ENCODE measurements around the gene SH3BP5. TPM values are rescaled to one million over a fixed set of nuclear protein-coding genes. Genes with fewer than 3 reads are reported as not detected.

Gene SH3BP5
- total RNA-seq, 1 donor = 24.6 TPM

- peaks cover 42% of the 10 kb centered on the region for H3K4me1 ChIP-seq (ENCODE audit: insufficient read depth, low read length)
- H3K27me3 ChIP-seq (ENCODE audit: insufficient read depth, low read length) = no peaks in the 10 kb centered on the region
- H3K4me3 ChIP-seq (ENCODE audit: low read length) = no peak overlapping the region
- H3K9me3 ChIP-seq (ENCODE audit: low read depth, low read length) = no peaks in the 10 kb centered on the region
Observed at GRCh38 chr3:15337963-15338362, 5.6 kb upstream of the SH3BP5 start.

GRCh38 chr3:15336057-15336456 is 3.7 kb upstream of the SH3BP5 start:
- Histone ChIP-seq H3K9me3 (ENCODE audit: low read depth, low read length) (no peaks in the 10 kb centered on the region), H3K4me1 (ENCODE audit: insufficient read depth, low read length) (peaks cover 38% of the 10 kb centered on the region), H3K27me3 (ENCODE audit: insufficient read depth, low read length) (no peaks in the 10 kb centered on the region), H3K4me3 (ENCODE audit: low read length) (no peak overlapping the region)

GRCh38 chr3:15333956-15334263 is 1.5 kb upstream of the SH3BP5 start:
- no peaks in the 10 kb centered on the region for H3K27me3 ChIP-seq (ENCODE audit: insufficient read depth, low read length)
- peaks cover 49% of the 10 kb centered on the region for H3K4me1 ChIP-seq (ENCODE audit: insufficient read depth, low read length)
- H3K9me3 ChIP-seq (ENCODE audit: low read depth, low read length) = no peaks in the 10 kb centered on the region
- no peak overlapping the region for H3K4me3 ChIP-seq (ENCODE audit: low read length)

- no peaks in the 10 kb centered on the region for H3K9me3 ChIP-seq (ENCODE audit: low read depth, low read length)
- H3K4me1 ChIP-seq (ENCODE audit: insufficient read depth, low read length) = peaks cover 49% of the 10 kb centered on the region
- H3K4me3 ChIP-seq (ENCODE audit: low read length) = no peak overlapping the region
- H3K27me3 ChIP-seq (ENCODE audit: insufficient read depth, low read length) = no peaks in the 10 kb centered on the region
Observed at GRCh38 chr3:15333099-15333955, 941 bp upstream of the SH3BP5 start.

GRCh38 chr3:15331606-15332404 is 581 bp downstream of the SH3BP5 start:
- no peaks in the 10 kb centered on the region for H3K27me3 ChIP-seq (ENCODE audit: insufficient read depth, low read length)
- H3K4me1 ChIP-seq (ENCODE audit: insufficient read depth, low read length) = peaks cover 58% of the 10 kb centered on the region
- peak overlapping the region; percentile 93 for H3K4me3 ChIP-seq (ENCODE audit: low read length)
- H3K9me3 ChIP-seq (ENCODE audit: low read depth, low read length) = no peaks in the 10 kb centered on the region

- no peaks in the 10 kb centered on the region for H3K9me3 ChIP-seq (ENCODE audit: low read depth, low read length)
- no peaks in the 10 kb centered on the region for H3K27me3 ChIP-seq (ENCODE audit: insufficient read depth, low read length)
- H3K4me1 ChIP-seq (ENCODE audit: insufficient read depth, low read length) = peaks cover 63% of the 10 kb centered on the region
- H3K4me3 ChIP-seq (ENCODE audit: low read length) = peak overlapping the region; percentile 93
Observed at GRCh38 chr3:15331072-15331605, 1.2 kb downstream of the SH3BP5 start.

- Histone ChIP-seq H3K4me1 (ENCODE audit: insufficient read depth, low read length) (peaks cover 69% of the 10 kb centered on the region), H3K9me3 (ENCODE audit: low read depth, low read length) (no peaks in the 10 kb centered on the region), H3K27me3 (ENCODE audit: insufficient read depth, low read length) (no peaks in the 10 kb centered on the region), H3K4me3 (ENCODE audit: low read length) (no peak overlapping the region)
Observed at GRCh38 chr3:15330031-15330596, 2.3 kb downstream of the SH3BP5 start.

- Histone ChIP-seq H3K4me1 (ENCODE audit: insufficient read depth, low read length) (peaks cover 74% of the 10 kb centered on the region), H3K27me3 (ENCODE audit: insufficient read depth, low read length) (no peaks in the 10 kb centered on the region), H3K4me3 (ENCODE audit: low read length) (no peak overlapping the region), H3K9me3 (ENCODE audit: low read depth, low read length) (no peaks in the 10 kb centered on the region)
Observed at GRCh38 chr3:15329046-15330005, 3.1 kb downstream of the SH3BP5 start.

GRCh38 chr3:15327941-15328340 is 4.4 kb downstream of the SH3BP5 start:
- Histone ChIP-seq H3K4me3 (ENCODE audit: low read length) (no peak overlapping the region), H3K9me3 (ENCODE audit: low read depth, low read length) (no peaks in the 10 kb centered on the region), H3K4me1 (ENCODE audit: insufficient read depth, low read length) (peaks cover 75% of the 10 kb centered on the region), H3K27me3 (ENCODE audit: insufficient read depth, low read length) (no peaks in the 10 kb centered on the region)

- peaks cover 72% of the 10 kb centered on the region for H3K4me1 ChIP-seq (ENCODE audit: insufficient read depth, low read length)
- no peaks in the 10 kb centered on the region for H3K9me3 ChIP-seq (ENCODE audit: low read depth, low read length)
- H3K4me3 ChIP-seq (ENCODE audit: low read length) = no peak overlapping the region
Observed at GRCh38 chr3:15326673-15327072, 5.7 kb downstream of the SH3BP5 start.

GRCh38 chr3:15326037-15326436 is 6.3 kb downstream of the SH3BP5 start:
- H3K4me3 ChIP-seq (ENCODE audit: low read length) = no peak overlapping the region
- H3K27me3 ChIP-seq (ENCODE audit: insufficient read depth, low read length) = no peaks in the 10 kb centered on the region
- peaks cover 67% of the 10 kb centered on the region for H3K4me1 ChIP-seq (ENCODE audit: insufficient read depth, low read length)
- H3K9me3 ChIP-seq (ENCODE audit: low read depth, low read length) = no peaks in the 10 kb centered on the region

More at GRCh38 chr3:15326673-15327072, 5.7 kb downstream of the SH3BP5 start:
- no peaks in the 10 kb centered on the region for H3K27me3 ChIP-seq (ENCODE audit: insufficient read depth, low read length)

GRCh38 chr3:15325228-15325627 is 7.2 kb downstream of the SH3BP5 start:
- H3K27me3 ChIP-seq (ENCODE audit: insufficient read depth, low read length) = no peaks in the 10 kb centered on the region
- H3K4me3 ChIP-seq (ENCODE audit: low read length) = no peak overlapping the region
- no peaks in the 10 kb centered on the region for H3K9me3 ChIP-seq (ENCODE audit: low read depth, low read length)
- H3K4me1 ChIP-seq (ENCODE audit: insufficient read depth, low read length) = peaks cover 66% of the 10 kb centered on the region

- H3K27me3 ChIP-seq (ENCODE audit: insufficient read depth, low read length) = no peaks in the 10 kb centered on the region
- H3K4me1 ChIP-seq (ENCODE audit: insufficient read depth, low read length) = peaks cover 66% of the 10 kb centered on the region
- H3K4me3 ChIP-seq (ENCODE audit: low read length) = no peak overlapping the region
- no peaks in the 10 kb centered on the region for H3K9me3 ChIP-seq (ENCODE audit: low read depth, low read length)
Observed at GRCh38 chr3:15324379-15324808, 8.0 kb downstream of the SH3BP5 start.

GRCh38 chr3:15323063-15323462 is 9.3 kb downstream of the SH3BP5 start:
- Histone ChIP-seq H3K4me3 (ENCODE audit: low read length) (no peak overlapping the region), H3K9me3 (ENCODE audit: low read depth, low read length) (no peaks in the 10 kb centered on the region), H3K4me1 (ENCODE audit: insufficient read depth, low read length) (peaks cover 66% of the 10 kb centered on the region), H3K27me3 (ENCODE audit: insufficient read depth, low read length) (no peaks in the 10 kb centered on the region)

All from mononuclear cell (primary cell).